Cardiac fibroblast (primary cell): Measurements from ENCODE around the gene GCHFR.
A peak's percentile ranks its signal among the peaks of the same experiment; 100 is the strongest.

Experiments used
- DNase-seq, 2 donors: peaks; one replicate each; pipeline versions ENCODE4 v3.0.0 to v3.0.0-alpha.2; 2010; ENCODE audit warnings: low read depth in 2 of 2
- H3K4me3 ChIP-seq, 2 donors: replicated peaks in 1 of 2; 1 replicate in 1 of 2; 2 replicates in 1 of 2; pipeline ENCODE4 v1.5.1; 2011; ENCODE audit warnings: low read depth in 2 of 2, low read length in 2 of 2, mild to moderate bottlenecking in 2 of 2, moderate library complexity in 1 of 2
- TF ChIP-seq, protein P1 (sequence below): IDR thresholded peaks from one replicate; pipeline ENCODE4 v1.5.1; 2011; ENCODE audit warnings: low read depth, mild to moderate bottlenecking, low read length, inconsistent platforms

GCHFR gene

DNA sequence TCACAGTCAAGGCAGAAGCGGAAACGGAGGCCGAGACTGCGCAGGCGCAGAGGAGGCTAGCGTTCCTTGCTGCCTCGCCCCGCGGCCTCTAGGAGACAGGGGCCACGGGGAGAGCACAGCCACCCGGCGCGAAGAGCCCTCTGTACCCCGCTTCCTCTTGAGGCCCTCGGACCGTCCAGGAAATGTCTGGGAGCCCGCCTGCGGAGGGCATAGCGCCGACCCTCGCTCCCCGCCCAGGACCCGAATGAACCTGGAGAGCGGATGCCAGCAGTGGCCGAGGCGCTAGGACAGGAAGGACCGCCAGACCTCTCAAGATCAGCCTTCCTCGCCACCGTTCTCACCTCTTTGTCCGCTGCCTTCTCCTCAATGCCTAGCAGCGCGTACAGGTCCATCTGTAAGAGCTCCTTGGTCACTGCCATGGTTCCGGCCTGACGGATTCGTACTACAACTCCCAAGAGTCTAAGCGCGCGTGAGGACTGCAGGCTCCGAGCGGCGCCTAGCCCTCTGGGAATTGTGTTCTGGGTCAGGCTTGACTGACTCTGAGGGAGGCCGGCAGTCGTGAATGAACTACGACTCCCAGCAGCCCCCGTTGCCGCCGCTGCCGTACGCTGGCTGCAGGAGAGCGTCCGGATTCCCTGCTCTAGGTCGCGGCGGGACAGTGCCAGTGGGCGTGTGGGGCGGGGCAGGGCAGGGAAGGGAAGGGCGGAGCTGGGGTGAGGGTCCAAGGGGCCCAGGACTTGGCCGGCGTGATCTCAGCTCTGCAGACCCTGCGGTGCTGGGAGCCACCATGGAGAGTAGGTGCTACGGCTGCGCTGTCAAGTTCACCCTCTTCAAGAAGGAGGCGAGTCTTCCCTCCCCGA is 43.4 kb downstream of the GCHFR start, which contains the start of the genes DNAJC17 and ZFYVE19:
DNAJC17 (minus strand) TSS at position 446 of the 860 bp plus-strand sequence; CDS start at position 419, 27 bp downstream.
ZFYVE19 (plus strand) TSS at position 62 of the 860 bp plus-strand sequence; CDS start at position 563, 501 bp downstream.
- peak; percentile 99 for DNase-seq

GRCh38 chr15:40807888-40808461 is 44.1 kb downstream of the GCHFR start:
- peak overlapping the region; percentile 79 to 99 for H3K4me3 ChIP-seq
- TF ChIP-seq, protein P1, sequence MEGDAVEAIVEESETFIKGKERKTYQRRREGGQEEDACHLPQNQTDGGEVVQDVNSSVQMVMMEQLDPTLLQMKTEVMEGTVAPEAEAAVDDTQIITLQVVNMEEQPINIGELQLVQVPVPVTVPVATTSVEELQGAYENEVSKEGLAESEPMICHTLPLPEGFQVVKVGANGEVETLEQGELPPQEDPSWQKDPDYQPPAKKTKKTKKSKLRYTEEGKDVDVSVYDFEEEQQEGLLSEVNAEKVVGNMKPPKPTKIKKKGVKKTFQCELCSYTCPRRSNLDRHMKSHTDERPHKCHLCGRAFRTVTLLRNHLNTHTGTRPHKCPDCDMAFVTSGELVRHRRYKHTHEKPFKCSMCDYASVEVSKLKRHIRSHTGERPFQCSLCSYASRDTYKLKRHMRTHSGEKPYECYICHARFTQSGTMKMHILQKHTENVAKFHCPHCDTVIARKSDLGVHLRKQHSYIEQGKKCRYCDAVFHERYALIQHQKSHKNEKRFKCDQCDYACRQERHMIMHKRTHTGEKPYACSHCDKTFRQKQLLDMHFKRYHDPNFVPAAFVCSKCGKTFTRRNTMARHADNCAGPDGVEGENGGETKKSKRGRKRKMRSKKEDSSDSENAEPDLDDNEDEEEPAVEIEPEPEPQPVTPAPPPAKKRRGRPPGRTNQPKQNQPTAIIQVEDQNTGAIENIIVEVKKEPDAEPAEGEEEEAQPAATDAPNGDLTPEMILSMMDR, result no peak
- DNase-seq, result peak in 1 of 2 donors; percentile 6

More for the DNA sequence above, 43.4 kb downstream of the GCHFR start, which contains the start of the genes DNAJC17 and ZFYVE19:
- peak within 1 kb of the TSS; percentile 79 to 99 for H3K4me3 ChIP-seq
- TF ChIP-seq, protein P1, result no peak

DNA sequence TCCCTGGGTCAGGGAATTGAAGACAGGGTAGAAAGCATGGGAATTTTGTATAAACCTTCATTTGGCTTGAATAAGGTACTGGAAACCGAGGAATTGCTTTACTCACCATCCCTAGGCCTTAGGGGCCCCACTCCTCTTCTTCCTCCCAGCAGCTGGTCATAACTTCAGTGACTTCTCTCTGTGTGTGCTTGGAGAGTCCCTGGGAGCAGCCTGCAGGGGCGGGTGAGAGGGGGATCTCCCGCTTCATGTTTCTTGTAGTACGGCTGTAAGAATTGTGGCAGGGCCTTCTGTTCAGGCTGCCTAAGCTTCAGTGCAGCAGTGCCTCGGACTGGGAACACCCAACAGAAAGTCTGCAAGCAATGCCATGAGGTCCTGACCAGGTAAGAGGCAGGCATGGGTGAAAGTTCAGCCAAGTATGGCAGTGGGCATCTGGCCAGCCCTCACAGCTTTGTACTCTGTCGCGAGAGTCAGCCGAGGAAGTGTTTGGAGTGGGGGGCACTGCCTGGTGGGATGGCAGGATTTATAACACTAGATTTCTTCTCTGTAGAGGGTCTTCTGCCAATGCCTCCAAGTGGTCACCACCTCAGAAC is 45.1 kb downstream of the GCHFR start:
- TF ChIP-seq, protein P1, result no peak
- DNase-seq, result no peak
- H3K4me3 ChIP-seq, result no peak overlapping the region

DNA sequence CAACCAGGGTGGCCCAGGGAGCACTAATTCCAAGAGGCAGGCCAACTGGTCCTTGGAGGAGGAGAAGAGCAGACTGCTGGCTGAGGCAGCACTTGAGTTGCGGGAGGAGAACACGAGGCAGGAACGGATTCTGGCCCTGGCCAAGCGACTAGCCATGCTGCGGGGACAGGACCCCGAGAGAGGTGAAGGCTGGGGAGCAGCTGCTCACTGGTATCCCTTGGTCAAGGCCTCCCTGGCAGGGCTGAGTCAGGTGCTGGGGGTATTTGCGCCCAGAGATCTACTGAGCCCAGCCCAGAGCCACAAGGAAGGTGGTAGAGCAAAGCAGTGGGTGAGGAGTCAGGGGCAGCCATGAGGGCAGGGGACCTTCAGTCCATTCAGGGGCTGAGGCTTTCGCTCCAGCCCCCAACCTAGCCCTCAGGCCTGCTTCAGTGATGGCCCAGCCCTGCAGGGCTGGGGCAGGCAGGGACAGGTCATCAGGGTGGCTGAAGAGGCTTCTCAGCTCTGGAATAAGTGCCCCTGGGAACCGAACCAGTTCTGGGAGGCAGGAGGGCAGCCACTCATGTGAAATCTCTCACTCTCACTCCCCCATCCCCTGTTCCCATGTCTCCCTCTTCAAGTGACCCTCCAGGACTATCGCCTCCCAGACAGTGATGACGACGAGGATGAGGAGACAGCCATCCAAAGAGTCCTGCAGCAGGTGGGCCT is 49.0 kb downstream of the GCHFR start:
- TF ChIP-seq, protein P1, result no peak
- DNase-seq, result no peak
- no peak overlapping the region for H3K4me3 ChIP-seq

- DNase-seq, result peak; percentile 31 to 64
- no peak overlapping the region for H3K4me3 ChIP-seq
- TF ChIP-seq, protein P1, result no peak
Measured at GRCh38 chr15:40815042-40815698, 51.3 kb downstream of the GCHFR start.
